DOHH2 (cell line): Measurements from ENCODE around the gene MB21D2.

Experiments used
- CTCF ChIP-seq: fragments of 200-600 bp; sonication (generic); IDR thresholded peaks from one replicate; pipeline ENCODE4 v1.5.1; 2014; ENCODE audit warnings: antibody characterized with exemption, mild to moderate bottlenecking, low read depth, low read length; ENCODE audit not compliant: poor library complexity, severe bottlenecking
- EZH2phosphoT487 ChIP-seq: fragments of 200-600 bp; sonication (generic); IDR thresholded peaks from 2 replicates; pipeline ENCODE4 v1.6.1; 2017; ENCODE audit warnings: borderline replicate concordance, mild to moderate bottlenecking, antibody characterized with exemption, low read length, moderate library complexity, mixed read lengths

- TF ChIP-seq CTCF: no peak
- TF ChIP-seq EZH2phosphoT487: no peak
These were observed 111.9 kb downstream of the MB21D2 start for GRCh38 chr3:192805711-192806110.
